Transverse colon (tissue), 4 donors: ENCODE measurements around the gene MPEG1. TPM values are rescaled to one million over a fixed set of nuclear protein-coding genes. Genes with fewer than 3 reads are reported as not detected.

Experiments used
- DNase-seq: peaks from one replicate; pipeline ENCODE4 v3.0.0-alpha.2; 2019
- H3K27ac ChIP-seq, 4 donors: fragments of 200-600 bp; sonication (generic); 2 replicates each; pipeline ENCODE4 v1.5.1; 2016 to 2018; ENCODE audit warnings: inconsistent platforms in 4 of 4
- H3K27me3 ChIP-seq: fragments of 200-600 bp; sonication (generic); 2 replicates; pipeline ENCODE4 v1.5.1; 2017; ENCODE audit warnings: inconsistent platforms
- H3K36me3 ChIP-seq, 4 donors: fragments of 200-600 bp; sonication (generic); 2 replicates each; pipeline ENCODE4 v1.5.1; 2017 to 2019; ENCODE audit warnings: inconsistent platforms in 4 of 4
- H3K4me1 ChIP-seq, 4 donors: fragments of 200-600 bp; sonication (generic); 2 replicates each; pipeline ENCODE4 v1.5.1; 2017 to 2020; ENCODE audit warnings: inconsistent platforms in 4 of 4
- H3K4me3 ChIP-seq, 4 donors: fragments of 200-600 bp; sonication (generic); 1 replicate in 1 of 4; 2 replicates in 3 of 4; pipeline versions ENCODE4 v1.5.1 to v1.6.1; 2017 to 2019; ENCODE audit warnings: inconsistent platforms in 4 of 4
- H3K9me3 ChIP-seq, 2 donors: fragments of 200-600 bp; sonication (generic); 2 replicates each; pipeline ENCODE4 v1.5.1; 2017 to 2019; ENCODE audit warnings: inconsistent platforms in 2 of 2
- CTCF ChIP-seq, 5 experiments: fragments of 200-600 bp in 3 of 5; fragments of 450-650 bp in 2 of 5; sonication (generic) in 3 of 5; IDR thresholded peaks; 1 replicate in 2 of 5; 2 replicates in 3 of 5; pipeline ENCODE4 v1.5.1; 2016 to 2017; ENCODE audit warnings: antibody characterized with exemption in 5 of 5, inconsistent platforms in 3 of 5, mild to moderate bottlenecking in 2 of 5, moderate library complexity in 1 of 5
- EP300 ChIP-seq: sonication (generic); formaldehyde crosslinking; IDR thresholded peaks from one replicate; pipeline ENCODE4 v1.6.1; 2017; ENCODE audit warnings: antibody characterized with exemption, low read depth
- POLR2A ChIP-seq: fragments of 450-650 bp; IDR thresholded peaks from one replicate; pipeline ENCODE4 v1.6.1; 2016; ENCODE audit warnings: antibody characterized with exemption, mild to moderate bottlenecking, moderate library complexity
- POLR2AphosphoS5 ChIP-seq, 3 donors: sonication (generic); formaldehyde crosslinking; IDR thresholded peaks; one replicate each; pipeline ENCODE4 v1.6.1; 2016; ENCODE audit warnings: antibody characterized with exemption in 3 of 3
- WGBS, 2 donors: methylation state at CpG; one replicate each; pipeline ENCODE4 v1.1.5; 2018; ENCODE audit warnings: low coverage in 1 of 2; 5-methylcytosine and 5-hydroxymethylcytosine counted together
- in situ Hi-C, 4 donors: fragments of 200-750 bp; cut with MboI; loops; one replicate each; pipeline versions ENCODE4 v1.15.0 to v1.15.1; 2017; ENCODE audit warnings: low sequenced_read_pairs in 3 of 4, low pct_ligation_motif_present in 1 of 4, low pct_unique_long_range_greater_than_20kb in 1 of 4
- intact Hi-C: fragments of 100-400 bp; cut with DNase I; formaldehyde crosslinking; loops from one replicate; pipeline ENCODE4 v1.15.1; 2023; ENCODE audit warnings: low total_unique reads
- total RNA-seq, 4 donors: library from RNA; depleted of rRNA; stranded (reverse); fragments of >200 nt; gene quantifications; one replicate each; pipeline ENCODE4 v1.1.0, GENCODE V29; 2016

Gene MPEG1
- total RNA-seq, 4 donors from 2014 or later, result 4.6 to 16.5 (median 7.5) TPM

- no peak for DNase-seq
- Histone ChIP-seq H3K9me3 (no peaks in the 10 kb centered on the region), H3K36me3 (no peaks in the 10 kb centered on the region), H3K4me3 (no peak overlapping the region), H3K4me1 (peaks cover 0 to 24% (median 1%) of the 10 kb centered on the region in 4 donors), H3K27me3 (no peaks in the 10 kb centered on the region), H3K27ac (peak overlapping the region in 3 of 4 donors; percentile 59 to 66 (median 64))
- WGBS, 2 donors, result 87% methylated on average over 4 of the region's 4 CpGs
- in situ Hi-C loops (no loop called here), intact Hi-C loops (no loop called here)
- TF ChIP-seq CTCF (IDR thresholded peaks at IDR 0.05), result no peak
- TF ChIP-seq POLR2AphosphoS5 (IDR thresholded peaks at IDR 0.05), result no peak
- TF ChIP-seq EP300, result no peak
- no peak for TF ChIP-seq POLR2A
Measured at GRCh38 chr11:59218319-59218718, 5.6 kb upstream of the MPEG1 start.

- 24 to 49% methylated on average over 9 of the region's 9 CpGs for WGBS, 2 donors
- intact Hi-C loops, result no loop called here
- H3K27me3 ChIP-seq, result no peaks in the 10 kb centered on the region
- no peaks in the 10 kb centered on the region for H3K36me3 ChIP-seq
- H3K27ac ChIP-seq, result peak overlapping the region; percentile 45 to 66 (median 62)
- no peak overlapping the region for H3K4me3 ChIP-seq
- in situ Hi-C loops, result no loop called here
- H3K4me1 ChIP-seq, result peaks cover 0 to 15% (median 1%) of the 10 kb centered on the region in 4 donors
- no peaks in the 10 kb centered on the region for H3K9me3 ChIP-seq
- peak; percentile 46 for DNase-seq
- TF ChIP-seq POLR2A, result no peak
- peak; percentile 35 to 62 (median 58) for TF ChIP-seq POLR2AphosphoS5 (IDR thresholded peaks at IDR 0.05)
- no peak for TF ChIP-seq CTCF (IDR thresholded peaks at IDR 0.05)
Measured at GRCh38 chr11:59216641-59217564, 4.2 kb upstream of the MPEG1 start.

GRCh38 chr11:59214141-59214893, 1.6 kb upstream of the MPEG1 start:
- H3K4me1 ChIP-seq, result peaks cover 0 to 14% (median 1%) of the 10 kb centered on the region in 4 donors
- intact Hi-C loops (no loop called here), in situ Hi-C loops (no loop called here)
- H3K27me3 ChIP-seq, result no peaks in the 10 kb centered on the region
- WGBS, 2 donors, result 89 to 100% methylated on average over 1 to 2 of the region's 2 CpGs
- no peak for DNase-seq
- no peak overlapping the region for H3K4me3 ChIP-seq
- no peaks in the 10 kb centered on the region for H3K36me3 ChIP-seq
- TF ChIP-seq POLR2A (no peak), EP300 (no peak), POLR2AphosphoS5 (IDR thresholded peaks at IDR 0.05) (no peak), CTCF (IDR thresholded peaks at IDR 0.05) (no peak)
- H3K27ac ChIP-seq, result no peak overlapping the region
- H3K9me3 ChIP-seq, result no peaks in the 10 kb centered on the region

DNA sequence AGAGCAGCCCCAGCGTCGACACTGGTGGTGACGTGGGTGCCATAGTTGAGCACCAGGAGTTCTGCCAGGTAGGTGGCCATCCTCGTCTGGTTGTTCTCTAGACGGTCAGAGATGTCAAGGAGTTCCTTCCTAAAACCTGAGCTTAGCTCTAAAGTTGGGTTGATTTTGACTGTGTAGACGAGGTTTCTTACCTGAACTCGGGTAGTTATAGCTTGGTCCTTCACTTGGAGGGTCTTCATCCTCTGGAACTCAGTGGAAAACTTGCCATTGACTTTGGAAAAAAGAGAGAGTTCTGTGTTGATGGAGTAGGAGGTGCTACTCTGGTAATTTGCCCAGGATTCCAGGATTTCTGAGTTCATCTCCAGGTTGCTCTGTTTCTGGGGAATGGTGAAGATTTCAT, 505 bp downstream of the MPEG1 start:
- Histone ChIP-seq H3K4me1 (peaks cover 2 to 18% (median 4%) of the 10 kb centered on the region in 4 donors), H3K4me3 (peak overlapping the region in 1 of 4 donors; percentile 3), H3K27me3 (no peaks in the 10 kb centered on the region), H3K27ac (peak overlapping the region in 3 of 4 donors; percentile 5 to 35 (median 5)), H3K9me3 (no peaks in the 10 kb centered on the region), H3K36me3 (no peaks in the 10 kb centered on the region)
- in situ Hi-C loops, result no loop called here
- TF ChIP-seq POLR2AphosphoS5 (IDR thresholded peaks at IDR 0.05) (no peak), POLR2A (no peak), EP300 (no peak), CTCF (IDR thresholded peaks at IDR 0.05) (no peak)
- intact Hi-C loops, result no loop called here
- no peak for DNase-seq
- 85% methylated on average over 7 of the region's 7 CpGs; no CpG with 5 or more reads in 1 of the 2 donors for WGBS, 2 donors
